ENCODE measurements around the gene SP140L. TPM values are rescaled to one million over a fixed set of nuclear protein-coding genes. Genes with fewer than 3 reads are reported as not detected.
"Not testable (repeated sequence)": the region's sequence is repeated elsewhere in the genome, so short reads cannot be mapped to it uniquely, and the experiment has no call there.

Gene SP140L
- total RNA-seq, 1 donor from 2014 or later: 3.8 TPM

DNA sequence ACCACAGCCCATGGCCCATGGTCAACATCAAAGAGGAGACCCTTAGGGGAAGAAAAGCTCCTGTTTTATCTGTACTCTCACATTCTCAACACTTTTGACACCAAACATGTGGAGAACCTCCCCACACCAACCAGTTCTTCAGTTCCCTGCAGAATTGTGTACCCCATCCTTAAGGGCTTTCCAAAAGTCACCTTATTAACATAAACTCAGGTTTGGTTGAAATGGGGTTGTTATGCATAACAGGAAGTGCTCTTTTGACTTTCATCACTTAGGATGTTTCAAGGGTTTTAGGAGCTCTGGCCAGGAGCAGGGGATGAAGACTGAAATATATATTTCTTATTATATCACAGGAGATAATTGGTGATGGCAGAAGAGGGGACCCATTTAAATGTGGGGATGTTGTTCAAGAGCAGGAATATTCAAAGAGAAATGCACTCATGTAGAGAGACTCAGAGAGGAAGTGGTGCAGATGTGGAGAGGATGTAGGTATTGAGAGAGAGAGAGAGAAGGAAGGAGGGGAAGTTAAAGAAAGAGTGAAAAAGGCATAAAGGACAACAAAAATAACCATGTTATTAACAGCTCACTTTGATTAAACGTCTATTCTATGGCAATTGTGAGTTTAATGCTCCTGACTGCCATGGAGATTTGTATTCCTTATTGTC, 35.2 kb downstream of the SP140L start:
- DNase-seq: no peak

DNA sequence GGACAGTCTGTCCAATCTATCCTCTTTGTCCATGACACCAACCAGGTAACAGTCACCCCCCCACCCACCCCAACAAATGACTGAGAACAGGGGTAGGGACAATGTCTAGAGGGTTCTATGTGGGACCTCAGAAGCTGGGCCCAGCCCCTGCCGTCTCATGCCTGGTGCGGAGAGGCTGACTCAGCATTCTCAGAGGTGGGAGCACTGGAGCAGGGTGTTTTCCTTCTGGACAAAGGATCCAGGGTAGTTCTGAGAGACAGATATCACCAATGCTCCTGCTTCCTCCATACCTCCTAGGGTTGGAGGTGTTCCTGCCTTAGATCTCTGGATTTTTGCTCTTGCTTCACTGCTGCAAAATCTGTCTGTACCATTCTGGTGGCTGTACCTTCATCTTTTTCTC, 55.1 kb downstream of the SP140L start:
- no peak for DNase-seq

DNA sequence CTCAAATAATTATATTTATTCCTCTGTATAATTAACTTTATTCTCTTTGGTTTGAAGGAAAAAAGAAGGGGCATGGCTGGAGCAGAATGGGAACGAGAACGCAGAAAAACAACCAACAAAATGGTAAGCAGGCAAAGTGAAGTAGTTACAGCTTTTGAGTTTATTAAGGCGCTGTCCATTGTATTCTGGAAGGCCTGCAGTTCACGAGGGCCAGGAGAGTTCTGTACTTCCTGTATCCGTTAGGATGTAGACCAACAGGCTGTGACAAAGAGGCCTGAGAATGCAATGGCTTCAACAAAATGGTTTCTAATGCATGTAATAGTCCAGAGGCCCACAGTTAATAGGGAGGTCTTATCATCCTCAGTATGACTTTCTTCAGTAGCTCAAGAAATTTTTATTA, 56.5 kb downstream of the SP140L start:
- no peak for DNase-seq

DNA sequence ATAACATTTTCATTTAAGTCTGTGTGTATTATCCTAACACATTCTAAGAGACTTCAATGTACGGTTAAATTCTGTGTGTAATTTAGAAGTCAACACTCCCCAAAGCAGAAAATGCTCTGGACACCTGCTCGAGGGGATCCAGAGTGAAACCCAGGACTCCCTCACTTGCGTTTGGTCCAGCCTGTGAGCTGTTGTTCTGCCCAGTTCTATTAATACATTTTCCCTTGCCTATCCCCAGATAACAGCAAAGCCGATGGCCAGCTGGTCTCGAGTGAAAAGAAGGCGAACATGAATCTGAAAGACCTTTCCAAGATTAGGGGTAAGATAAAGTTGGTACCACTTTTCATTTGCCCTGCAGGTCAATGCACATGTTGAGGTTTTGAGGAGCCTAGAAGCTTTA, 58.0 kb downstream of the SP140L start:
- no peak for DNase-seq

DNA sequence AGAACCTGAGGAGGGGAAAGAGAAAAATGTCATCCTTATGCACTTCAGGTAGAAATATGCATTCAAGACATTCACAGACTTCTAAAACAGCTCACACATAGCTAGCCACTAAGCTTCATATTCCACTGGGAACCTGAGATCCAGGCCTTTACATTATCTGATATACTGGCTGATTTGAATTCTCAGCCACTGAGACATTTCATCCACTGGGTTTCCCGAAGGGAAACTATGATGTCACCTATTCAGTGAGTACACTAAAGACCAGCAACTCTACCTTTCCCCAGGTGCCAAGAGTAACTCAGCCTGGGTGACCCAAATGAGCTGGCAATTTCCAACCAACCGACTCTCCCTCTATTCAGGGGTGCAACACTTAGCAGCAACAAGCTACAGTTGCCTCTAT, 67.3 kb downstream of the SP140L start:
- DNase-seq: no peak

DNA sequence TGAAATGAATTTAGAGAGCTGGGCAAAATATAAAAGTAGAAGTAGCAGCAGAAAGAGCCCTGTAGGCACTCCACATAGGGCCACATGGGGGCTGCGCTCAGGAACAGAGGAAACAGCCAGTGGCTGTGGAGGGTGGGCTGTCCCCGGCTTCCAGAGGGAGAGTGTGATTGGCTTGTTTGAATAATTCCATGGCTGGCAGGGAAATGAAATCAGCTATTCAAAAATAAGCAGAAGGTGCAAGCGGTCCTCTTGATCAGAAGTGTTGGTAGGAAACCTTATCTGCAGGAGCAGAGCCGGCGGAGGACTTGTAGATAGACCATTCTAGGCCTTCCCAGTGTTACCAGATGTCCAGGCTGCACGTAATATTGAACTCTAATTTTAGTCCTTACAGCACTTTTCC, 71.7 kb downstream of the SP140L start:
- DNase-seq: not testable (repeated sequence)

DNA sequence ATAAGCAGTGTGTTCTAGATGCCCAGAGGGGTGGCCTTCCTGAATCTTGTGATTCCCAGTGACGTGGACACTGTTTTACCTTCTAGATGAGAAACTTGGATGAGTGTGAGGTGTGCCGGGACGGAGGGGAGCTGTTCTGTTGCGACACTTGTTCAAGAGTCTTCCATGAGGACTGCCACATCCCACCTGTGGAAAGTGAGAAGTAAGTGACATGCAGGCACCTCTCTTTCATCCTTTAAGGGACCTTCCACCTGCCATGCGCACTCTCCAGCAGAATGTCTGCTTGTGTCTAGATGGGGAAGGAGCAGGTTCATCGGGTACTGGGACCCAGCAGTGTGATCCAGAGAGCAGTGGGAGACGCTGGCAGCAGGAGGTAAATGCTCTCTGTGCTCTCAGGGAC, 73.0 kb downstream of the SP140L start:
- DNase-seq: no peak

DNA sequence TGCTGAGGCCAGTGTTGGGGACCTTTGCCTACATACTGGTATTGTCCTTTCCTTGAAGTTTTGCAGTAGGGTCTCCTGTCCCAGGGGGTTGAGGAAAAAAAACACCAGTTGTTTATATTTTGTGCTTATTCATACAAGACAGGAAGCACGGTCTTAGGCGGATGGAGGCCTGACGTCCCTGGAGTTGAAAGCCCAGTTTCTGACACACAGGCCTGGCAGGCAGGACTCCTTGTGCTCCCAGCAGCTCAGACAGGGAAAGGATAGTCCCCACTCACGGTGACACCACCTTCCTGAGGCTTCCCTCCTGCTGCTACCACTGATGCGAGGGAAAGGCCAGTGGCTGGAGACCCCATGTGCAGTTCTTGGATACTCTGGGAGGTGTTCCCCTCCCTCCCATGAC, 73.5 kb downstream of the SP140L start:
- DNase-seq: no peak

DNA sequence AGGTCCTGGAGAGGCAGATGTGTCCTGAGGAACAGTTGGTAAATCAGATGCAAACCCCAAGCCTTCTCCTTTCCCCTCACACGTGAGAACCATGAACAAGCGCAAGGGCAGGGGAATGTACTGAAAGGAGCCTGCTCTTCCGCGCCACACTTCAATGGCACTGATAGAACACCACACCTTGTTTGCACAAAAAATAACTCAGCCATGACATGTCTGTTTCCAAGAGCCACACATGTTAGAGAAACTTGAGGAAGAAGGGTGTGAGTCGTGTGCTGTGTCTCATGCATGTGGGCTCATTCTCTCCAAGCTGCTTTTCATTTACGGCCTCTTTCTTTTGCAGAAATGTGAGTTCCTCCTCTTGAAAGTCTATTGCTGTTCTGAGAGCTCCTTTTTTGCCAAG, 74.0 kb downstream of the SP140L start:
- not testable (repeated sequence) for DNase-seq

DNA sequence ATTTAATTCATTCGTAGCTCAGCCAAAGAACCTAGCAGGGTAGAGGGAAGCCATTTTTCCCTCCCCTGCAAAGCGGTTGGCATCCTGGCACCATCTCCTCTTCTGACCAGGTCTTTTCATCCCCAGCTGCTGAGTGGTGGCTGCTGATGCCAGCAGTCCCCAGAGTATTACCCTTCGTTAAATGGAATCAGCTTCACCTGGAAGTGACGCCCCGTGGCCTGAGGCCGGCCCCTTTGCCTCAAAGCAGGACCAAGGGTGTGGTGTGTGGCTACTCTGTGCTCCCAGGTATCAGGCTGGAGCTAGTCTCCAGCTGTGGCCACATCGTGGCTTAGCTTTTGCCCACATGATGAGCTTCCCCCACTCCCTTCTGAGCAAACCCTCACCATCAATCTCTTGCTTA, 76.8 kb downstream of the SP140L start:
- no peak for DNase-seq

DNA sequence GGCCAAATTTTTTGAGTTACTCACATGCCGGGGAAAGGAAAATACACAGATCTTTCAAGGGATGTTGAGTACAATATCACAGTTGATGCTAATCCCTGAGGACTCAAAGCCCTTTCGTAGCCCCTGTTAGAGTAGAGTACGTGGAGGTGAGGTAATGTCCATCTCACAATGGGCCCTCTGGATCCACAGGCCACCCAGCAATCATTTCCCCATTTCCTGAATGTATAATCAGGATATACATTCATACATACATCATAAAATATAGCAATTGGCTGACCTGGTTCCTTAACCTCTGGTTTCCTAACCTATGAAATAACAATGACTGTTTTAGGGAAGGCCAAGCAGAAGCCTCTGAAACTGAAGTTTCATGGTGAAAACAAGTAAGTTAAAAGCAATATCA, 78.8 kb downstream of the SP140L start:
- no peak for DNase-seq

DNA sequence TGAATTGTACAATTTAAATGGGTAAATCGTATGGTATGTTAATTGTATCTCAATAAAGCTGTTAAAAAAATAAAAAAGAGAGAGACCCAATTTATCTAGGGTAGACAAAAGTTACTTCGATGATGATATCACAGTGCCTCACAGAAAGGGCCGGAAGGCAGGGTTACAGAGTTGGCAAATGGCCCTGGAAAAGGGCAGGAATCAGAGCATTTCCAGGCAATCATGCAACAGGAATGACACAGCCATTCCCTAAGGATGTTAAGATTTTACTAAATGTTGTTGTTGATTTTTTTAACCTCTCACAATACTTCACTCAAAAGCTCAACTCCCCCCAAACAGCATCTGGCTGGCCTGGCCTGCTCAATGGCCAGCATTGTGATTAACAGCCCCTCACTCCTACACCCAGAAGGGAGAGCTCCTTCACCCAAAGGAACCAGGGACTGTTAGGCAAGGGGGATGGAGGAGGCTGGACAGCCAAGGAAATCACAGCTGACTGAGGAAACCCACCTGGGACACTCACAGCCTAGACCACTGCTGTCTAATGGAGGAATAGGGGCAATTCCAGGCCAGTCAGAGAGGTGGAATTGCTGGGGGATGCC, 81.3 kb downstream of the SP140L start:
- no peak for DNase-seq

DNA sequence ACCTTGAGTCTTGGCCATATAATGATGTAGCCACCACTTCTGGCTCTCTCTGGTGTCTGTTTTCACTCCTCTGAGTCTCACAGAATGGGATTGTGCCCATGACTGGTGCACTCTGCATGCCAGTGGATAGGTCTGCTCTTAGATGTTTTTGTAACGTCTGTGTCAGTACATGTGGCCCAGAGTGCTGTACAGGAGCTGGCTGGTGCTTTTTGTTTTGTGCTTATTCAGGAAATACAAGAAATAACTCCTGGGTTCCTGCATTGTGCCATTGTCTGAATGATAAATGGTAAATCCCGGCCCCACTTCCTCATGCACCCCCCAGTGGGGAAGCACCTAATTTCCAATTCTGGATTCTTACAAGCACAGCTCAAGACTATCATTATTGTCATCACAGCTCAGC, 82.3 kb downstream of the SP140L start:
- DNase-seq: not testable (repeated sequence)

DNA sequence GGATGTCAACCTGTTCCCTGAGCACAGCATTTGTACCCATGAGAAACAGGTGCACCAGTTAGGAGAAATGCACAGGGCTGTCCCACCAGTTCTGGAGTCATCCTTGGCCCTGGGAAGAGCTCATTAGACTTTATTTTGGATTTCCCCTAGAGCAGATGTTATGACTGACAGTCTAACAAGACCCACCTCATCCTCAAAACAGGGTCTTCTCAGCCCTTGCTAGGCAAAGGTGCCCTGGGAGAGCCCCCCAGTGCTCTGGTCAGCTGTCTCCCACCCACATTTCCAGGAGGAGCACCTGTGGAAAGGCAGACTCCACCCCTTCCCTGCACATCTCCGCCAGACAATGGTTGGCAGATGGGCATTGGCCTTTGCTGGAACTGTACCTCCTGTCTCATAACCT, 83.3 kb downstream of the SP140L start:
- DNase-seq: no peak

DNA sequence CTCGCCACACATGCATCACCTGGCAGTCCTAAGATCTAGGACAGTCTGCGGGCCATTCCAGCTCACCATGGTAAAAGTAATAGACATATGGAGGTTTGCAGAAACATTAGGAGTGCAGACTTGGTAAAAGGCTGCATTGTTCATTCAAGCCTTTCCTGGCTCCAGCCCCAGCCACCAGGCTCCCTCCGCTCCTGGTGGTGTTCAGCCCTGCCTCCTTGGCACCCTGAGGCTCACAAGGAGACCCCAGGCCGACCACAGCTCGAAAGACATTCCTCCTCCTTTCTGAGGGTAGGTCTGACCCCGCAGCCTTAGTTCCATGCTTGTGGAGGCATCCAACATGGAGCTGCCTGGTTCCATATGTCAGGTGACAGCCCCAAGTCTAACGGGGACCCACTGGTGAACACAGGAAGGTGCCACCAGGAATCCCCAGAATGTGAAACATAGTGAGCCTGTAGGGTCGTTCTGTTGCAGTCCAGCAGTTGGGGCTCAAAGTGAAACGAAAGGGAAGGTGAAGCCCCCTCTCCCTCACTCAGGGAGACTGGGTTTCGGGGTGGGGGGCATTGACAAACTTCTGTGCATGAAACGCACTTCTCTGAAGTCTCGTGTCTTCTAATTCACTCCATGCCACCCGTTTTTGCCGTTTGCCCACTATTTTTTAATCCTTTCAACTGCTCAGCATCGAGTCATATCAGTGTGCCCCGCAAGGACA, 84.0 kb downstream of the SP140L start:
- DNase-seq: no peak

DNA sequence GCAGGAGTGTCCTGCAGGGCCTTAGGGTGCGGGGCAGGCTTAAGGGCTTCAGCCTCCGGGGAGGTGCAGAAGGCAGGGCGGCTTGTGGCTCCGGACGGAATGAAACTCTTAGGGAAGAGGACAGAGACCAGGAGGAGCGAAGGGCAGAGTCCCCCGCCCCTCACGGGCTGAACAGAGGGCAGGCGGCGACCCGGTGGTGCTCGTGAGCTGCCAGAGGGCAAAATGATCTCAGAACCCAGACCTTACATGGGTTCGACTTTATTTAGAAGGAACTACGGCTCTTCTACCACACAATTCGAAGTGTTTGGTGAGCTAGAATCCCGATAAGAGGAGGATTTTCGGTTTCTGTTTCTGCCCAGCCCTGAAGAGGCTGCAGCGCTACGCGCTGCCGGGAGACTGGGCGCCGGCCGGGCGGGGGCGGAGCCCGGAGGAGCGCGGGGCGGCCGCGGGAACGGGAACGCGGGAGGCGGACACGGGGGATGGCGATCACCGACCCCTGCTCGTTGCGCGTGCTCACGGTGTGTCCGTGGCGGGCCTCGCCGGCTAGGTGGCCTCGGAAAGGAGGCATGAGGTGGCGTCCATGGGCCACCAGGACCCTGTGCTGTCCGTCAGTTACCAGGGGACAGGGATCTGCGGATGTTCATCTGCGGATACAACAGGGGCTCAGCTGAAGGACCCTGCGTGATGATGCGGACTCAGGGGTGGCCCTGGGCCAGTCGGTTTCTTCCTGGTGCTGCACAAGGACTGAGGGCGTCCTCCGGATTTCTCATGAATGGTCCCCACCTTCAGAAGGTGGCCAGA, 84.8 kb downstream of the SP140L start:
- DNase-seq: peak; percentile 8

DNA sequence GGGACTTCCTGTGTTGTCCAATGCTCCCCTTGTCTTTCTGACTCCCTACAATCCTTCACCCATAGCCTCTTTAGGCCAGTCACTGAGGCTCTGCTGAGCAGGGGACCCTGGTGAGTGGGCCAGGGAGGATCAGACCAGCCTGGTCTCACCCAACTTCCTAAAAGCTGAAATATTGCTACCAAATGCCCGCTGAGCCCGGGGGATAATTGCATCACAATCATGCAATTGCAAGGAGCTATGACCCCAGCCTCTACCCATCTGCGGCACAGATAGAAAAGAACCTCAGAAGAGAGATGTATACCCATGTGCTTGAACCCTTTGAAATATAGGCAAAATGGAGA, 85.3 kb downstream of the SP140L start:
- DNase-seq: no peak

DNA sequence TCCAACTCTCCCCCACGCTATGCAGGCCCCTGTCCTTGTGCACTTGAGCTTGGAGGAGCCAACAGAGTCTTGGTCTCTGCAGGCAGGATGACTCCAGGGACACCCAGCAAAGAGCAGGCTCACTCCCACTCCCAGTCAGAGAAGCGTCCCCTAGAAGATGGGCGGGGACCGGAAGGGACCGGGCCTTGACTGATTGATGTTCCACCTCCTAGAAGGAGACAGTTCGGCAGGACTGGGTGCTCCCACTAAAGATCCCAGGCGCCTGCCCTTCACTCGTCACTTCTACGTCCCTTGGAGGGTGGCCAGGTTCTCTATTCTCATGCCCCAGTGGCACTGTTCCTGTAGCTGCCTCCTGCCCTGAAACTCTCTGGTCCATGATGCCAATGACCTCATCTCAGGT, 85.9 kb downstream of the SP140L start:
- DNase-seq: no peak

DNA sequence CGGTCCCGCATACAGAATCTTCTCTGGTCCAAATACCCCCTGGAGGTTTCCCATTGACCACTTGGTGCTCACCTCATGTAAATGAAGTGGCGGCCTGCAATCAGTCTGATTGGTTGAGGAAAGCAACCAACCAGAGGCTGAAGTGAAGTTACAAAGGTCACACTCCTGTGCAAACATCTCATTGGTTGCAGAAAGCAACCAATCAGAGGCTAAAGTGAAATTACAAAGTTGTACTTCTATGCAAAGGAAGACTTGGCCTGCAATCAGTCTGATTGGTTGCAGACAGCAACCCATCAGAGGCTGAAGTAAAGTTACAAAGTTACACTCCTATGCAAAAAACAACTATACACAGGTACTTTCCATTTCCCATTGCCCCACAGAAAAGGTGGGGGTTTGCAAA, 86.5 kb downstream of the SP140L start:
- DNase-seq: no peak

DNA sequence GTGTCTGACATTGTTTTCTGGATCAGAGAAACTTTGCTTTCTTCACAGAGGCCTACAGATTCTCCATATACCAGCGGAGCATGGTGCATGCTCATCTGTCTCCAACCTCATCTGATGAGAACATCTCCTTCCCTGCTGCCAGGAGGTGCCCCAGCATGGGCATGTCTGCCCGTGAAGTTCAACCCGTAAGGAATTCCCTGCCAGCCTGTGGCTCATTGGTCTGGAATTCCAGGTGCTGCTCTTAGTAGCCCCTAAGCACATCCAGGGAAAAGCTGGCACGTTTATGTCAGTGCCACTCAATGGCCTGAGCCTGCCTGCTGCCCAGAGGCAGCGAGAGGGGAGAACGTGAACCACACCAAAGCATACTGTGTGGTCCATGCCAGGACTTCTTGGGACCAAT, 87.3 kb downstream of the SP140L start:
- no peak for DNase-seq

DNA sequence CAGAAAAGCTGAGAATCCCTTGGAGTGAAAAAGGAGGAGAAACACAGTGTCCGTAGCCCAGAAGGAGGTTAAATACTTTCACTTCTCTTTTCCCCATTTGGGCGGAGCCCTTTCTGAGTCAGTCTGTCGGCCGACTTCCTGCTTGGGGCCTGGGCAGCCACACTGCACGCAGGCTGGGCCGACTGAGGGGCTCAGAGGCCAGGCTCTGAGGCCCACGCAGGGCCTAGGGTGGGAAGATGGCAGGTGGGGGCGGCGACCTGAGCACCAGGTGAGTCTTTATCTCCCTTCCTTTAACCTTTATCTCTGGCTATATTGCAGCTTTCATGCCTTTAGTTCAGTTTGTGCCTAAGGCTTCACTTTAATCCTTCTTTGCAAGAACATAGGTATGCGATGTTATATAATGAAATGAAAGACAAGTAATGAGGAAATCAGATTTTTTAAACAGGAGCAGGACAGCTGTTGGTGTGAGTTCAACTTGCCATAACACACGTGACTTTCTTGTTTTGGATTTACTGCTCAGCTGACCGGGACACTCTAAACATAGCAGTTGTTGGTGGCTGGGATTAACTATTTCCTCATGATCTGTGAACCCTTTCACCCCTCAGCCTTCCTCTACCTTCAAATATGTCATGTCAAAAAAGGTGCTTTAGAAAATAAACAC, 89.2 kb downstream of the SP140L start, which contains the start of gene SP100:
SP100 (plus strand) TSS at position 141 of the 661 bp plus-strand sequence; CDS start at position 237, 96 bp downstream.
- no peak for DNase-seq

DNA sequence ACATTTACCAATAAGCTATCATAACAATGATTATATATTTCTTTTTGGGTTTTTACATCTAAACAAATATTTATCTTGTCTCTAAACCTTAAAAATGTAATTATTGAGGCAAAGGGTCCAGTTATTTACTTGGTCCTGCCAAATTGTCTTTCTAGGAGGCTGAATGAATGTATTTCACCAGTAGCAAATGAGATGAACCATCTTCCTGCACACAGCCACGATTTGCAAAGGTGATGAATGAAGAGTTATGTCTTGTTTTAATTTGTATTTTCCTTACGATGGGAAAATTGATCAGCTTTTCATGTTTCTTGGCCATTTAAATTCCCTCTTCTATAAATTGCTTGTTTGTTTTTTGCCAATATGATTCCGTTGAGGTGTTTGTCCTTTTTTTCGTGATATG, 90.4 kb downstream of the SP140L start:
- DNase-seq: no peak

All from skin of body (tissue), 2 donors.